CD4-positive, alpha-beta T cell treated with Interleukin-4 for 1 hour (primary cell): Measurements from ENCODE around the gene MAP7.
A peak's percentile ranks its signal among the peaks of the same experiment; 100 is the strongest.
"Not testable (repeated sequence)": the region's sequence is repeated elsewhere in the genome, so short reads cannot be mapped to it uniquely, and the experiment has no call there.

Experiments
- DNase-seq, 2 donors: peaks; one replicate each; pipeline ENCODE4 v3.0.0-alpha.2; 2020 to 2022

The MAP7 gene

GRCh38 chr6:136330634-136331033 lies 219.6 kb downstream of the MAP7 start:
- no peak for DNase-seq

GRCh38 chr6:136326038-136326553 lies 224.1 kb downstream of the MAP7 start:
- no peak for DNase-seq

- DNase-seq: no peak
These were observed 225.4 kb downstream of the MAP7 start for GRCh38 chr6:136324686-136325380.

- DNase-seq: no peak
These were observed 226.7 kb downstream of the MAP7 start for GRCh38 chr6:136323431-136324112.

GRCh38 chr6:136319732-136320131 lies 230.5 kb downstream of the MAP7 start:
- no peak for DNase-seq

GRCh38 chr6:136318676-136319075 lies 231.5 kb downstream of the MAP7 start:
- no peak for DNase-seq

GRCh38 chr6:136317971-136318370 lies 232.3 kb downstream of the MAP7 start:
- DNase-seq: no peak

GRCh38 chr6:136317021-136317694 lies 233.1 kb downstream of the MAP7 start:
- DNase-seq: peak; percentile 70 to 79

- DNase-seq: no peak
These were observed 234.6 kb downstream of the MAP7 start for GRCh38 chr6:136315594-136315993.

GRCh38 chr6:136312975-136313374 lies 237.2 kb downstream of the MAP7 start:
- no peak for DNase-seq

GRCh38 chr6:136309729-136310311 lies 240.4 kb downstream of the MAP7 start:
- DNase-seq: no peak

- no peak for DNase-seq
These were observed 241.1 kb downstream of the MAP7 start for GRCh38 chr6:136309171-136309570.

GRCh38 chr6:136308469-136308868 lies 241.8 kb downstream of the MAP7 start:
- DNase-seq: not testable (repeated sequence)

GRCh38 chr6:136307351-136307750 lies 242.9 kb downstream of the MAP7 start:
- no peak for DNase-seq

GRCh38 chr6:136306466-136306865 lies 243.8 kb downstream of the MAP7 start:
- DNase-seq: no peak

- DNase-seq: no peak
These were observed 245.8 kb downstream of the MAP7 start for GRCh38 chr6:136304410-136304809.

GRCh38 chr6:136303516-136303915 lies 246.7 kb downstream of the MAP7 start:
- no peak for DNase-seq

GRCh38 chr6:136294621-136295020 lies 255.6 kb downstream of the MAP7 start:
- DNase-seq: no peak
